Mesodermal cell (in vitro differentiated cells): ENCODE measurements around the gene TCAP.
"Not testable (repeated sequence)": the region's sequence is repeated elsewhere in the genome, so short reads cannot be mapped to it uniquely, and the experiment has no call there.

Source experiments
- H3K27ac ChIP-seq: 2 replicates; pipeline ENCODE4 v1.7.0; 2013; ENCODE audit warnings: mild to moderate bottlenecking, low read depth, low read length, moderate library complexity; ENCODE audit not compliant: severe bottlenecking
- H3K36me3 ChIP-seq: 2 replicates; pipeline ENCODE4 v1.7.1; 2013; ENCODE audit warnings: mild to moderate bottlenecking, low read length, moderate library complexity; ENCODE audit not compliant: control insufficient read depth, insufficient read depth
- H3K4me1 ChIP-seq: one replicate; pipeline ENCODE4 v1.7.1; 2013; ENCODE audit warnings: mild to moderate bottlenecking, low read length; ENCODE audit not compliant: insufficient read depth, control insufficient read depth, poor library complexity, severe bottlenecking
- H3K4me3 ChIP-seq: 2 replicates; pipeline ENCODE4 v1.7.0; 2013; ENCODE audit warnings: low read length, control low read depth, mild to moderate bottlenecking; ENCODE audit not compliant: insufficient read depth, poor library complexity, severe bottlenecking; ENCODE audit errors: extremely low read depth
- H3K9me3 ChIP-seq: 2 replicates; pipeline ENCODE4 v1.7.1; 2013; ENCODE audit warnings: mild to moderate bottlenecking, low read length, moderate library complexity; ENCODE audit not compliant: control insufficient read depth
- WGBS, 2 experiments: methylation state at CpG; one replicate each; pipeline ENCODE4 v1.1.5; 2013; ENCODE audit warnings: missing lambda C conversion rate in 2 of 2; ENCODE audit not compliant: insufficient coverage in 2 of 2; 5-methylcytosine and 5-hydroxymethylcytosine counted together

The TCAP gene

GRCh38 chr17:39688945-39689344, 23.8 kb downstream of the TCAP start:
- Histone ChIP-seq H3K36me3 (no peaks in the 10 kb centered on the region), H3K4me1 (peaks cover 10% of the 10 kb centered on the region), H3K27ac (no peak overlapping the region), H3K9me3 (peaks cover 3% of the 10 kb centered on the region), H3K4me3 (peak overlapping the region; percentile 48)
- 50% methylated on average over 1 of the region's 3 CpGs; no CpG with 5 or more reads in 1 of the 2 experiments for WGBS, 2 experiments

- H3K4me1 ChIP-seq = peaks cover 22% of the 10 kb centered on the region
- WGBS, 2 experiments = 87 to 100% methylated on average over 3 to 5 of the region's 5 CpGs
- no peaks in the 10 kb centered on the region for H3K9me3 ChIP-seq
- no peak overlapping the region for H3K4me3 ChIP-seq
- H3K36me3 ChIP-seq = no peaks in the 10 kb centered on the region
- H3K27ac ChIP-seq = peak overlapping the region; percentile 89
Measured at GRCh38 chr17:39694593-39694992, 29.4 kb downstream of the TCAP start.

- Histone ChIP-seq H3K27ac (peak overlapping the region; percentile 89), H3K4me3 (no peak overlapping the region), H3K9me3 (no peaks in the 10 kb centered on the region), H3K36me3 (no peaks in the 10 kb centered on the region), H3K4me1 (peaks cover 23% of the 10 kb centered on the region)
- 57 to 82% methylated on average over 2 of the region's 2 CpGs for WGBS, 2 experiments
Measured at GRCh38 chr17:39695089-39695474, 29.9 kb downstream of the TCAP start.

GRCh38 chr17:39696731-39697130, 31.6 kb downstream of the TCAP start:
- peaks cover 32% of the 10 kb centered on the region for H3K4me1 ChIP-seq
- 66 to 75% methylated on average over 2 to 3 of the region's 6 CpGs for WGBS, 2 experiments
- H3K4me3 ChIP-seq = no peak overlapping the region
- no peaks in the 10 kb centered on the region for H3K9me3 ChIP-seq
- no peaks in the 10 kb centered on the region for H3K36me3 ChIP-seq
- no peak overlapping the region for H3K27ac ChIP-seq

- 88 to 95% methylated on average over 3 of the region's 5 CpGs for WGBS, 2 experiments
- Histone ChIP-seq H3K27ac (no peak overlapping the region), H3K4me1 (peaks cover 32% of the 10 kb centered on the region), H3K4me3 (no peak overlapping the region), H3K36me3 (no peaks in the 10 kb centered on the region), H3K9me3 (no peaks in the 10 kb centered on the region)
Measured at GRCh38 chr17:39697961-39698360, 32.8 kb downstream of the TCAP start.

GRCh38 chr17:39699157-39699817, 34.1 kb downstream of the TCAP start:
- Histone ChIP-seq H3K4me3 (peak overlapping the region; percentile 81), H3K4me1 (peaks cover 32% of the 10 kb centered on the region), H3K27ac (peak overlapping the region; percentile 41)
- not testable (repeated sequence) for H3K36me3 ChIP-seq, H3K9me3 ChIP-seq
- WGBS, 2 experiments = 49 to 54% methylated on average over 5 to 7 of the region's 11 CpGs

GRCh38 chr17:39699818-39700147, 34.6 kb downstream of the TCAP start, which contains the start of gene ERBB2:
Gene ERBB2, plus strand, starts transcription at chr17:39700064. Its CDS starts 175 bp downstream, at chr17:39700239.
- 0% methylated on average over 7 to 18 of the region's 20 CpGs for WGBS, 2 experiments
- H3K36me3 ChIP-seq = peaks cover 5% of the 10 kb centered on the region
- H3K9me3 ChIP-seq = no peaks in the 10 kb centered on the region
- H3K4me1 ChIP-seq = peaks cover 27% of the 10 kb centered on the region
- peak within 1 kb of the TSS; percentile 41 for H3K27ac ChIP-seq
- H3K4me3 ChIP-seq = peak within 1 kb of the TSS; percentile 81

GRCh38 chr17:39700148-39700987, 35.2 kb downstream of the TCAP start:
- Histone ChIP-seq H3K4me1 (peaks cover 21% of the 10 kb centered on the region), H3K4me3 (peak overlapping the region; percentile 81), H3K36me3 (peaks cover 5% of the 10 kb centered on the region), H3K27ac (peak overlapping the region; percentile 41), H3K9me3 (no peaks in the 10 kb centered on the region)
- 0 to 1% methylated on average over 42 to 46 of the region's 57 CpGs for WGBS, 2 experiments

GRCh38 chr17:39701012-39701783, 36.0 kb downstream of the TCAP start:
- Histone ChIP-seq H3K9me3 (no peaks in the 10 kb centered on the region), H3K4me3 (peak overlapping the region; percentile 81), H3K4me1 (peaks cover 14% of the 10 kb centered on the region), H3K36me3 (peaks cover 8% of the 10 kb centered on the region), H3K27ac (peak overlapping the region; percentile 41)
- 15 to 16% methylated on average over 9 to 10 of the region's 10 CpGs for WGBS, 2 experiments

- WGBS, 2 experiments = 82 to 87% methylated on average over 3 of the region's 4 CpGs
- Histone ChIP-seq H3K36me3 (peaks cover 10% of the 10 kb centered on the region), H3K4me3 (peak overlapping the region; percentile 81), H3K4me1 (peaks cover 14% of the 10 kb centered on the region), H3K9me3 (no peaks in the 10 kb centered on the region), H3K27ac (no peak overlapping the region)
Measured at GRCh38 chr17:39701784-39702422, 36.8 kb downstream of the TCAP start.
